ENCODE results near the gene PKP1. TPM values are rescaled to one million over a fixed set of nuclear protein-coding genes. Genes with fewer than 3 reads are reported as not detected.
A peak's percentile ranks its signal among the peaks of the same experiment; 100 is the strongest.

The PKP1 gene
- total RNA-seq, 1 experiment from 2014 or later: not detected

GRCh38 chr1:201311356-201312011 is 28.2 kb downstream of the PKP1 start:
- peak; percentile 84 for DNase-seq
- no peaks in the 10 kb centered on the region for H3K27me3 ChIP-seq
- no peaks in the 10 kb centered on the region for H3K36me3 ChIP-seq
- no peaks in the 10 kb centered on the region for H3K9me3 ChIP-seq
- H3K4me3 ChIP-seq: no peak overlapping the region

DNA sequence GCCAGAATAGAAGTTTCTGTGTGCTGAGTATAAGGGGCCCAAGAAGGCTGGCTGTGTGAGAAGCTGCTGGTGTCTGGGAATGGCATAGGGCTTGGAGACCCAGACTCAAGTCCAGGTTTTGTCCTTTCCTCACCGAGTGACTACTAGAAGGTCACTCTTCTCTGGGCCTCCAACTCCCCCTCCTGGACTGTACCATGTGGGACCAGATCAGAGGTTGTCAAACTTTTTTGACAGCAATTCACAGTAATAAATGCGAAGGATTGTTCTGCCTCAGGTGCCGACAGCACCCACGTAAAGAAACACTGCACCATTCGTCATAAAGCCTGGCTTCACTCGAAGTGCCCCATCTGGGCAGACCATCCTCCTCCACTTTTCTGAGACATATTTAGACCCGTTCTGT is 29.0 kb downstream of the PKP1 start:
- H3K4me3 ChIP-seq: no peak overlapping the region
- H3K36me3 ChIP-seq: no peaks in the 10 kb centered on the region
- DNase-seq: no peak
- no peaks in the 10 kb centered on the region for H3K27me3 ChIP-seq
- no peaks in the 10 kb centered on the region for H3K9me3 ChIP-seq

GRCh38 chr1:201313086-201313485 is 29.8 kb downstream of the PKP1 start:
- Histone ChIP-seq H3K36me3 (no peaks in the 10 kb centered on the region), H3K27me3 (no peaks in the 10 kb centered on the region), H3K9me3 (no peaks in the 10 kb centered on the region), H3K4me3 (no peak overlapping the region)
- DNase-seq: no peak

DNA sequence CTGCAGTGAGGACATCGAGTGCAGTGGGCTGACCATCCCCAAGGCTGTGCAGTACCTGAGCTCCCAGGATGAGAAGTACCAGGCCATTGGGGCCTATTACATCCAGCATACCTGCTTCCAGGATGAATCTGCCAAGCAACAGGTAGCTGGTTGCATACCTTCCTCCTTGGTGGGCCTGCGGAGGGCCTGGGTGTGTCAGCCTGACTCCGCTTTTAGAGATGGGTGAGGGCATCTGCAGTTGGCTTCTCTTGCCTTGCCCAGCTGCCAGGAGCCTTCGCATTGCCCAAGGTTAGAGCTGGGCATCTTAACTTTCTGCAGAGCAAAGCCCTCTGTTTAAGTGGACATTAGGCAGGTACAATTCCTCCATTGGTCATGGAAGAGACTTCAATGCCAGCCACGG is 33.2 kb downstream of the PKP1 start:
- no peak overlapping the region for H3K4me3 ChIP-seq
- DNase-seq: no peak

GRCh38 chr1:201317551-201317950 is 34.2 kb downstream of the PKP1 start:
- no peaks in the 10 kb centered on the region for H3K27me3 ChIP-seq
- no peak for DNase-seq

More for the DNA sequence above, 33.2 kb downstream of the PKP1 start:
- no peaks in the 10 kb centered on the region for H3K9me3 ChIP-seq
- H3K36me3 ChIP-seq: no peaks in the 10 kb centered on the region
- no peaks in the 10 kb centered on the region for H3K27me3 ChIP-seq

GRCh38 chr1:201318504-201319340 is 35.4 kb downstream of the PKP1 start:
- Histone ChIP-seq H3K4me3 (no peak overlapping the region), H3K36me3 (no peaks in the 10 kb centered on the region), H3K27me3 (no peaks in the 10 kb centered on the region), H3K9me3 (no peaks in the 10 kb centered on the region)
- peak; percentile 43 for DNase-seq

More at GRCh38 chr1:201317551-201317950, 34.2 kb downstream of the PKP1 start:
- Histone ChIP-seq H3K4me3 (no peak overlapping the region), H3K36me3 (no peaks in the 10 kb centered on the region), H3K9me3 (no peaks in the 10 kb centered on the region)

GRCh38 chr1:201319631-201320030 is 36.3 kb downstream of the PKP1 start:
- Histone ChIP-seq H3K9me3 (no peaks in the 10 kb centered on the region), H3K4me3 (no peak overlapping the region), H3K36me3 (no peaks in the 10 kb centered on the region), H3K27me3 (no peaks in the 10 kb centered on the region)
- no peak for DNase-seq

DNA sequence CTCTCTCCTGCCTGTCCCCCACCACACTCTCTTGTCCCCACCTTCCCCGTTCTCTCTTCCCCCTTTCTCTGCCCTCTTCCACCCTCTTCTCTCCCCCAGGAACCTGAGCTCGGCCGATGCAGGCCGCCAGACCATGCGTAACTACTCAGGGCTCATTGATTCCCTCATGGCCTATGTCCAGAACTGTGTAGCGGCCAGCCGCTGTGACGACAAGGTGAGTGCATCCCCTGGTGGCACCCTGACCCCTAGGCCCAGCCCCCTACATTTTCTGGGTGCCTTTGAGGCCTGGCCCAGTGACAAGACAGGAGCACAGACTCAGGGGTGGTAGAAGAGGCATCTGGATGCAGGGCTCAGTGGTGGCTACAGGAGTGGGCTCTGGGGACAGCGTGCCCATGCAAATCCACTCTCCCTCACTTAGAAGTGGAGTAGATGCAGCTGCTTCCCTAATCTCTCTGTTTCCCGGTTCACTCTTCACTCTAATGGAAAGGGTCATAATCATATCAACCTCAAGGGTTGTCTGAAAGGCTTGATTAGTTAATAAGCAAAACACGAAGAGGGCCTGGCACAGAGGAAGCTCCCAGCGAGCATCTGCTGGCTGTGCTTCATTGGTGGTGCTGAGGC is 37.0 kb downstream of the PKP1 start:
- Histone ChIP-seq H3K36me3 (no peaks in the 10 kb centered on the region), H3K4me3 (no peak overlapping the region), H3K9me3 (no peaks in the 10 kb centered on the region), H3K27me3 (no peaks in the 10 kb centered on the region)
- no peak for DNase-seq

GRCh38 chr1:201321826-201322390 is 38.6 kb downstream of the PKP1 start:
- no peak for DNase-seq
- no peaks in the 10 kb centered on the region for H3K36me3 ChIP-seq
- H3K4me3 ChIP-seq: no peak overlapping the region
- no peaks in the 10 kb centered on the region for H3K9me3 ChIP-seq
- H3K27me3 ChIP-seq: no peaks in the 10 kb centered on the region

GRCh38 chr1:201322653-201323510 is 39.6 kb downstream of the PKP1 start:
- no peaks in the 10 kb centered on the region for H3K9me3 ChIP-seq
- H3K36me3 ChIP-seq: no peaks in the 10 kb centered on the region
- no peak overlapping the region for H3K4me3 ChIP-seq
- H3K27me3 ChIP-seq: no peaks in the 10 kb centered on the region
- DNase-seq: no peak

- Histone ChIP-seq H3K27me3 (no peaks in the 10 kb centered on the region), H3K36me3 (no peaks in the 10 kb centered on the region), H3K9me3 (no peaks in the 10 kb centered on the region), H3K4me3 (no peak overlapping the region)
- no peak for DNase-seq
These were observed 41.0 kb downstream of the PKP1 start for GRCh38 chr1:201324306-201324705.

DNA sequence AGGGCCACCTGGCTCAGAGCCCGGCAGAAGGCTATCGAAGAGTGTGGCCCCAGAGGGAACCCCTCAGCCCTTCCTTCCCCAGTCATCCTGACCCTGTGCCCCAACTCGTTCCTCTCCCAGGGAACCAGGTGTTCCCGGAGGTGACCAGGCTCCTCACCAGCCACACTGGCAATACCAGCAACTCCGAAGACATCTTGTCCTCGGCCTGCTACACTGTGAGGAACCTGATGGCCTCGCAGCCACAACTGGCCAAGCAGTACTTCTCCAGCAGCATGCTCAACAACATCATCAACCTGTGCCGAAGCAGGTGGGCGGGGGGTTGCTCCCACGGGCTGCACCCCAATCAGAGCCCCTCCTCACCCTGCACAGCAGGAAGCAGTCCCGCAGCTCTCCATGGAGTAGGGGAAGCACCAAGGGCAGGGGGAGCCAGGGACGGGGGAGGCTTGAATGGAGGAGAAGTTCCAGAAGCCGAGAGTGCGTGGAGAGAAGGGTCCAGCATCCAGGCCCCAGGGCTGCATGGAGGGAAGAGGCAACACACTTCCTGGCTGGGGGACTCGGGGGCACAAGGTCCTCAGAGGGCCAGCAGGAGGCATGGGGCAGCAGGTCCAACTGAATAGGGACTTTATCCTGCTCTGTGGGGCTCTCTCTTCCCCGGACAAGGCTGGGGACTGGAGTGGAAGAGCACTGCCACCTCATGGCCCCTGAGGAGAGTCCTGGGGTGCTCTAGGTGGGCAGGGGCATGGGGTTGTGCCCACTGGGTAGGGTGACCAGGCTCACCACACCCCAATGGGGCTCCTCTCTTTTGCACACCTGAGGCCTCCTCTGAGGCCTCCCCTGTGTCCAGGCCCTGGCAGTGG is 41.7 kb downstream of the PKP1 start:
- no peak for DNase-seq
- Histone ChIP-seq H3K36me3 (no peaks in the 10 kb centered on the region), H3K27me3 (no peaks in the 10 kb centered on the region), H3K4me3 (no peak overlapping the region), H3K9me3 (no peaks in the 10 kb centered on the region)

DNA sequence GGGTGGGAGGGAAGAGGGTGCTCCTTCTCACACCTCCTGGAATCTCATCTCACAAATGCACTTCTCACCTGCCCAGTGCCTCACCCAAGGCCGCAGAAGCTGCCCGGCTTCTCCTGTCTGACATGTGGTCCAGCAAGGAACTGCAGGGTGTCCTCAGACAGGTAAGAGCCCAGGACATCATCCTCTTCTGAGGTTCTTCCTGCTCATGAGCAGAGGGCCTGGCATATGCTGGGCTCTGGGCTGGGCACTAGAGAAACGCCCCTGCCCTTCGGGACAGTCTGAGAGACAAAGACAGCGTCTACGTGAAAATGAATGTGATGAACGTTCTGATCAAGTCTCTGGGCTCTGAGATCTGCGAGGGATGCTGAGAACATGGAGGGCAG is 42.4 kb downstream of the PKP1 start:
- DNase-seq: no peak
- no peaks in the 10 kb centered on the region for H3K9me3 ChIP-seq
- no peaks in the 10 kb centered on the region for H3K36me3 ChIP-seq
- no peaks in the 10 kb centered on the region for H3K27me3 ChIP-seq
- H3K4me3 ChIP-seq: no peak overlapping the region

- DNase-seq: no peak
- no peaks in the 10 kb centered on the region for H3K27me3 ChIP-seq
These were observed 43.4 kb downstream of the PKP1 start for GRCh38 chr1:201326710-201327109.

GRCh38 chr1:201327687-201328240 is 44.5 kb downstream of the PKP1 start:
- Histone ChIP-seq H3K4me3 (no peak overlapping the region), H3K9me3 (no peaks in the 10 kb centered on the region), H3K27me3 (no peaks in the 10 kb centered on the region), H3K36me3 (no peaks in the 10 kb centered on the region)
- DNase-seq: no peak

More at GRCh38 chr1:201326710-201327109, 43.4 kb downstream of the PKP1 start:
- no peaks in the 10 kb centered on the region for H3K9me3 ChIP-seq
- no peaks in the 10 kb centered on the region for H3K36me3 ChIP-seq
- H3K4me3 ChIP-seq: no peak overlapping the region

Data from MG63 (cell line).